Measurements from ENCODE around the gene EIF3A.
A peak's percentile ranks its signal among the peaks of the same experiment; 100 is the strongest.

Gene EIF3A, protein sequence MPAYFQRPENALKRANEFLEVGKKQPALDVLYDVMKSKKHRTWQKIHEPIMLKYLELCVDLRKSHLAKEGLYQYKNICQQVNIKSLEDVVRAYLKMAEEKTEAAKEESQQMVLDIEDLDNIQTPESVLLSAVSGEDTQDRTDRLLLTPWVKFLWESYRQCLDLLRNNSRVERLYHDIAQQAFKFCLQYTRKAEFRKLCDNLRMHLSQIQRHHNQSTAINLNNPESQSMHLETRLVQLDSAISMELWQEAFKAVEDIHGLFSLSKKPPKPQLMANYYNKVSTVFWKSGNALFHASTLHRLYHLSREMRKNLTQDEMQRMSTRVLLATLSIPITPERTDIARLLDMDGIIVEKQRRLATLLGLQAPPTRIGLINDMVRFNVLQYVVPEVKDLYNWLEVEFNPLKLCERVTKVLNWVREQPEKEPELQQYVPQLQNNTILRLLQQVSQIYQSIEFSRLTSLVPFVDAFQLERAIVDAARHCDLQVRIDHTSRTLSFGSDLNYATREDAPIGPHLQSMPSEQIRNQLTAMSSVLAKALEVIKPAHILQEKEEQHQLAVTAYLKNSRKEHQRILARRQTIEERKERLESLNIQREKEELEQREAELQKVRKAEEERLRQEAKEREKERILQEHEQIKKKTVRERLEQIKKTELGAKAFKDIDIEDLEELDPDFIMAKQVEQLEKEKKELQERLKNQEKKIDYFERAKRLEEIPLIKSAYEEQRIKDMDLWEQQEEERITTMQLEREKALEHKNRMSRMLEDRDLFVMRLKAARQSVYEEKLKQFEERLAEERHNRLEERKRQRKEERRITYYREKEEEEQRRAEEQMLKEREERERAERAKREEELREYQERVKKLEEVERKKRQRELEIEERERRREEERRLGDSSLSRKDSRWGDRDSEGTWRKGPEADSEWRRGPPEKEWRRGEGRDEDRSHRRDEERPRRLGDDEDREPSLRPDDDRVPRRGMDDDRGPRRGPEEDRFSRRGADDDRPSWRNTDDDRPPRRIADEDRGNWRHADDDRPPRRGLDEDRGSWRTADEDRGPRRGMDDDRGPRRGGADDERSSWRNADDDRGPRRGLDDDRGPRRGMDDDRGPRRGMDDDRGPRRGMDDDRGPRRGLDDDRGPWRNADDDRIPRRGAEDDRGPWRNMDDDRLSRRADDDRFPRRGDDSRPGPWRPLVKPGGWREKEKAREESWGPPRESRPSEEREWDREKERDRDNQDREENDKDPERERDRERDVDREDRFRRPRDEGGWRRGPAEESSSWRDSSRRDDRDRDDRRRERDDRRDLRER (N-terminal part only)

DNA sequence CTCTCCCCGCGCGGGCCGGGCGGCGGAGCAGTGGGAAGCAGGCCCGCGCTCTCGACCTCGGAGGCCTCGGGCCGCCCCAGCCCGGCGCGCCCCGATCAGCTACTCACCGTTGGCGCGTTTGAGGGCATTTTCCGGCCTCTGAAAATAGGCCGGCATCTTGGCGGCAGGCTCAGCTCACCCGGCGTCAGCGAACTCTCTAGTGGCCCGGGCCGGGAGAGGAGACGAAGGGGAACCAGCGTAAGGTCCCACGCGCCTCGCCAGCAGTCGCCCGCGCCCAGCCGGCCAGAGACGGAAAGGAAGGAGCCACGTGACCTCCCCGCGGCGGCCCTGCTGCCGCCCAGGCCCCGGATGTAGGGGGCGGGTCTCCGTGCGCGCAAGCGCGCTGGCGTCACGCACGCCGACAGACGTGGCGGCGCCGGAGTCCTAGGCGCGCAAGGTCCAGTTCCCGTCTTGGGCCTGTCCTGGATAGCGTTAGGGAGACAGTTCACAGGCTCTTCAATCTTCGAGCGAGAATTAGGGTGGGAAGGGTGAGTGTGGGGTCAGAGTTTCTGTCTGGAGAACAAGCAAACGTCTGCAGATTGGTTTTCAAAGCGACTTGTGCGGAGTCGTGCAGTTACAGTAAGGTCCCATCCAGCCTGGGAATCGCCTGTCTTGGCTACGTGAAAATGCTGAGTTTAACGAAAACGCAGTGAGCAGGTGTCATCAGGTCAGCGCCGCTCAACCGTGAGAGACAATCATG is at the start of gene EIF3A:
TSS of gene EIF3A (minus strand) at position 297 of the 739 bp plus-strand sequence. CDS start at position 156, 141 bp downstream.
- H3K36me3 ChIP-seq (ENCODE audit: insufficient read depth, low read length) = peaks cover 8% of the 10 kb centered on the region; the same call in 1 of the 2 replicates
- TF ChIP-seq POLR2AphosphoS5 (IDR thresholded peaks at IDR 0.05; ENCODE audit: borderline replicate concordance, low read depth, low read length) (peak; percentile 97), EZH2 (IDR thresholded peaks at IDR 0.05) (no peak), FOXP2 (optimal IDR thresholded peaks at IDR 0.05; ENCODE audit: control extremely low read depth, extremely low read length, insufficient read depth) (no peak)
- no peak for DNase-seq (ENCODE audit: low read depth, low spot score)
- H3K9me3 ChIP-seq (ENCODE audit: low read depth, low read length) = no peaks in the 10 kb centered on the region
- H3K4me3 ChIP-seq = peak within 1 kb of the TSS; percentile 75
- peak within 1 kb of the TSS; percentile 65 for H3K27ac ChIP-seq
- H3K9ac ChIP-seq (ENCODE audit: insufficient read length) = peak within 1 kb of the TSS; percentile 98

DNA sequence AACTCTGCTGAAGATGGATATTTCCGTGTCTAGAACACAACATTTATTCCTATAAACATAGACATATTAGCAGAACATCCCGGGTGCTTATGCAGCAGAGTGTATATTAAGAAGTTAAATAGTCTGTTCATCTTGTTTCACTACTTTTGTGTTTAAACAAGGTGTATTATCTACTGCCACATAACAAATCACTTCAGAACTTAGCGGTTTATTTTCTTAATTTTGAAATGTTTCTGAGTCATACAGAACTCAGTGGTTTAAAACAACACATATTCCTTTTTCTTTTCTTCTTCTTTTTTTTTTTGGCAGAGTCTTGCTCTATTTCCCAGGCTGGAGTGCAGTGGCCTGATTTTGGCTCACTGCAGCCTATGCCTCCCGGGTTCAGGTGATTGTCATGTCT is 49.1 kb upstream of the EIF3A start:
- no peak overlapping the region for H3K9ac ChIP-seq (ENCODE audit: insufficient read length)
- no peak for DNase-seq (ENCODE audit: low read depth, low spot score)
- peaks cover 35% of the 10 kb centered on the region; the same call in 1 of the 2 replicates for H3K36me3 ChIP-seq (ENCODE audit: insufficient read depth, low read length)
- TF ChIP-seq EZH2 (IDR thresholded peaks at IDR 0.05) = no peak
- no peak for TF ChIP-seq FOXP2 (optimal IDR thresholded peaks at IDR 0.05; ENCODE audit: control extremely low read depth, extremely low read length, insufficient read depth)
- no peak for TF ChIP-seq POLR2AphosphoS5 (IDR thresholded peaks at IDR 0.05; ENCODE audit: borderline replicate concordance, low read depth, low read length)
- H3K4me3 ChIP-seq = no peak overlapping the region
- H3K9me3 ChIP-seq (ENCODE audit: low read depth, low read length) = no peaks in the 10 kb centered on the region
- H3K27ac ChIP-seq = no peak overlapping the region

DNA sequence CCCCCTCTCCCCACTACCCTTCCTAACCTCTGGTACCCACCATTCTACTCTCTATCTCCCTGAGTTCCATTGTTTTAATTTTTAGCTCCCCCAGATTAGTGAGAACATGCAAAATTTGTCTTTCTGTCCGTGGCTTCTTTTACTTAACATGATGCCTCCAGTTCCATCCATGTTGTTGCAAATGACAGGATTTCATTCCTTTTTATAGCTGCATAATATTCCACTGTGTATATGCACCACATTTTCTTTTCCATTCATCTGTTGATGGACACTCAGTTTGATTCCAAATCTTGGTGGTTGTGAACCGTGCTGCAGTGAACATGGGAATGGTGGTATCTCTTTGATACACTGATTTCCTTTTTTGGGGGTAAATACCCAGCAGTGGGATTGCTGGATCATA is 45.3 kb upstream of the EIF3A start:
- Histone ChIP-seq H3K36me3 (ENCODE audit: insufficient read depth, low read length) (peaks cover 27% of the 10 kb centered on the region; the same call in 1 of the 2 replicates), H3K9ac (ENCODE audit: insufficient read length) (no peak overlapping the region), H3K4me3 (no peak overlapping the region), H3K27ac (no peak overlapping the region), H3K9me3 (ENCODE audit: low read depth, low read length) (no peaks in the 10 kb centered on the region)
- DNase-seq (ENCODE audit: low read depth, low spot score) = no peak
- TF ChIP-seq FOXP2 (optimal IDR thresholded peaks at IDR 0.05; ENCODE audit: control extremely low read depth, extremely low read length, insufficient read depth) (no peak), POLR2AphosphoS5 (IDR thresholded peaks at IDR 0.05; ENCODE audit: borderline replicate concordance, low read depth, low read length) (no peak), EZH2 (IDR thresholded peaks at IDR 0.05) (no peak)

DNA sequence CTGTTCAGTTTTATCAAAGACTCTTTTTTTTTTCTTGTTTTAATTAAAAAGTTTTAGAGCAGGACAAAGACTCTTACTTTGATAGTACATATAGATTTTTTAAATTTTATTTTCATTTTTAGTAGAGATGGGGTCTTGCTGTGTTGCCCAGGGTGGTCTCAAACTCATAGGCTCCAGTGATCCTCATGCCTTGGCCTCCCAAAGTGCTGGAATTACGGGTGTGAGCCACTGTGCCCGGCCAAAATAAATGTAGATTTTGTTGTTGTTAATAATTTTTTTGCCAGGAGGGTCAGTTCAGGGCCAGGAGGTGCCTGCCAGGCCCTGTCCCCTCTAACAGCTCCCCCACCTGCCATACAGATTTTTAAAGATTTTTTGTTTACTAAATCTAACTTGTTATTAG is 40.3 kb upstream of the EIF3A start:
- Histone ChIP-seq H3K27ac (no peak overlapping the region), H3K9me3 (ENCODE audit: low read depth, low read length) (no peaks in the 10 kb centered on the region), H3K4me3 (no peak overlapping the region), H3K9ac (ENCODE audit: insufficient read length) (no peak overlapping the region), H3K36me3 (ENCODE audit: insufficient read depth, low read length) (peaks cover 16% of the 10 kb centered on the region)
- DNase-seq (ENCODE audit: low read depth, low spot score) = no peak
- TF ChIP-seq EZH2 (IDR thresholded peaks at IDR 0.05) = no peak
- no peak for TF ChIP-seq FOXP2 (optimal IDR thresholded peaks at IDR 0.05; ENCODE audit: control extremely low read depth, extremely low read length, insufficient read depth)
- TF ChIP-seq POLR2AphosphoS5 (IDR thresholded peaks at IDR 0.05; ENCODE audit: borderline replicate concordance, low read depth, low read length) = no peak

DNA sequence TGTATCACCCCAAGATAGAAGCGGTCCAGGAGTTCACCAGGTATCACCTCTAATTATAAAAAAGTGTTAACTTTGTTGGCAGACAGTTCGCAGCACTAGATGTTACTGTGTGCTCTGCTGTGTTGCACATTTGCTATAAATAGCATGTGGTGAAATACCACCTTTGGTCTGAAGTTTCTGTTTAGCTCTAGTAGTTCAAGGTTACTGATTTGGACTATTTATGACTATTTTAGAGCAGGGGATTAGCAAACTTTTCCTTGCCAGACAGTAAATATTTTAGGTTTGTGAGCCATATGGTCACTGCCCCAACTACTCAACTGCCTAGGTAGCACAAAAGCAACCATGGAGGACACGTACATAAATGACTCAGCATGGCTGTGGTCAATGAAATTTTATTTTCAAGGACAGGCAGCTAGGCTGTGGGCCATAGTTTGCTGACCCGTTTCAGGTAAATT is 39.8 kb upstream of the EIF3A start:
- DNase-seq (ENCODE audit: low read depth, low spot score) = no peak
- Histone ChIP-seq H3K9ac (ENCODE audit: insufficient read length) (no peak overlapping the region), H3K4me3 (no peak overlapping the region), H3K36me3 (ENCODE audit: insufficient read depth, low read length) (peaks cover 15% of the 10 kb centered on the region), H3K9me3 (ENCODE audit: low read depth, low read length) (no peaks in the 10 kb centered on the region), H3K27ac (no peak overlapping the region)
- TF ChIP-seq POLR2AphosphoS5 (IDR thresholded peaks at IDR 0.05; ENCODE audit: borderline replicate concordance, low read depth, low read length) = no peak
- TF ChIP-seq FOXP2 (optimal IDR thresholded peaks at IDR 0.05; ENCODE audit: control extremely low read depth, extremely low read length, insufficient read depth) = no peak
- TF ChIP-seq EZH2 (IDR thresholded peaks at IDR 0.05) = no peak

DNA sequence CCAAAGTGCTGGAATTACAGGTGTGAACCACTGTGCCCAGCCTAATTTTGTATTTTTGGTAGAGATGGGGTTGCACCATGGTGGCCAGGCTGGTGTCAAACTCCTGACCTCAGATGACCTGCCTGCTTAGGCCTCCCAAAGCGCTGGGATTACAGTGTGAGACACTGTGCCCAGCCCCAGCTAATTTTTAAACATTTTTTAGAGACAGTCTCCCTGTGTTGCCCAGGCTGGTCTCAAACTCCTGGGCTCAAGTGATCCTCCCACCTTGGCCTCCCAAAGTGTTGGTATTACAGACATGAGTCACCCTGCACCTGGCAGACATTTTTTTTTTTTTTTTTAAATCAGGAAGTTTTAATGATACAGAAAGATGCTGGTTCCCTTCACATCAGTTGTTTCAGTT is 38.8 kb upstream of the EIF3A start:
- no peak overlapping the region for H3K4me3 ChIP-seq
- TF ChIP-seq FOXP2 (optimal IDR thresholded peaks at IDR 0.05; ENCODE audit: control extremely low read depth, extremely low read length, insufficient read depth) (no peak), EZH2 (IDR thresholded peaks at IDR 0.05) (no peak), POLR2AphosphoS5 (IDR thresholded peaks at IDR 0.05; ENCODE audit: borderline replicate concordance, low read depth, low read length) (no peak)

DNA sequence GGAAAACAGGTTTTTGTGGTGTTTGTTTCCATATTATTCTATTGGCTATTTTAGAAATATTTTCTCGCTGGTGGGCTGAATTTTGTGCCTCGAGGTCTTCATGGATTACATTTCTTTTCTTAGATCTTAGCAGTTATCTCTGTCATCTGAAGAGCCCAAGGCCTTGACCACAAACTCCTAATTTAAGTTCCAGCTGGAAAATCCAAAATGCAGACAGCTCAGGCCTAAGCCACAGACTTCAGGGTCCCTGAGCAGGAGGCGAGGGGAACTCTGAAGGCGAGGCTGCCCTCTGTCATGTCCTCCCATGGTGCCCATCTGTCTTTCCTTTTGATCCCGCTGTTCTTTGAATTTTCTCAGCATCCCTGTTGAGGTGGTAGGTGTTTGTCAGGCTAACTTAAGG is 37.6 kb upstream of the EIF3A start:
- Histone ChIP-seq H3K4me3 (no peak overlapping the region), H3K9ac (ENCODE audit: insufficient read length) (no peak overlapping the region), H3K27ac (no peak overlapping the region), H3K36me3 (ENCODE audit: insufficient read depth, low read length) (peaks cover 15% of the 10 kb centered on the region), H3K9me3 (ENCODE audit: low read depth, low read length) (no peaks in the 10 kb centered on the region)
- no peak for DNase-seq (ENCODE audit: low read depth, low spot score)
- TF ChIP-seq FOXP2 (optimal IDR thresholded peaks at IDR 0.05; ENCODE audit: control extremely low read depth, extremely low read length, insufficient read depth) = no peak
- no peak for TF ChIP-seq POLR2AphosphoS5 (IDR thresholded peaks at IDR 0.05; ENCODE audit: borderline replicate concordance, low read depth, low read length)
- TF ChIP-seq EZH2 (IDR thresholded peaks at IDR 0.05) = no peak

More for the DNA sequence above, 38.8 kb upstream of the EIF3A start:
- Histone ChIP-seq H3K9ac (ENCODE audit: insufficient read length) (no peak overlapping the region), H3K36me3 (ENCODE audit: insufficient read depth, low read length) (peaks cover 15% of the 10 kb centered on the region), H3K27ac (no peak overlapping the region), H3K9me3 (ENCODE audit: low read depth, low read length) (no peaks in the 10 kb centered on the region)
- no peak for DNase-seq (ENCODE audit: low read depth, low spot score)
